Uterus (tissue), 2 donors: ENCODE results near the gene CBX8.

Source experiments
- POLR2A ChIP-seq, 2 donors: fragments of 450-650 bp; IDR thresholded peaks; one replicate each; pipeline ENCODE4 v1.6.1; 2016; ENCODE audit warnings: antibody characterized with exemption in 2 of 2, mild to moderate bottlenecking in 1 of 2, moderate library complexity in 1 of 2
- TF ChIP-seq, protein P1 (sequence below), 4 experiments: fragments of 200-600 bp in 2 of 4; fragments of 450-650 bp in 2 of 4; sonication (generic) in 2 of 4; IDR thresholded peaks; one replicate each; pipeline ENCODE4 v1.5.1; 2016 to 2019; ENCODE audit warnings: antibody characterized with exemption in 4 of 4, mild to moderate bottlenecking in 2 of 4, moderate library complexity in 1 of 4

GRCh38 chr17:79808763-79809529 is 12.1 kb upstream of the CBX8 start:
- TF ChIP-seq POLR2A (IDR thresholded peaks at IDR 0.05): no peak
- TF ChIP-seq, protein P1, sequence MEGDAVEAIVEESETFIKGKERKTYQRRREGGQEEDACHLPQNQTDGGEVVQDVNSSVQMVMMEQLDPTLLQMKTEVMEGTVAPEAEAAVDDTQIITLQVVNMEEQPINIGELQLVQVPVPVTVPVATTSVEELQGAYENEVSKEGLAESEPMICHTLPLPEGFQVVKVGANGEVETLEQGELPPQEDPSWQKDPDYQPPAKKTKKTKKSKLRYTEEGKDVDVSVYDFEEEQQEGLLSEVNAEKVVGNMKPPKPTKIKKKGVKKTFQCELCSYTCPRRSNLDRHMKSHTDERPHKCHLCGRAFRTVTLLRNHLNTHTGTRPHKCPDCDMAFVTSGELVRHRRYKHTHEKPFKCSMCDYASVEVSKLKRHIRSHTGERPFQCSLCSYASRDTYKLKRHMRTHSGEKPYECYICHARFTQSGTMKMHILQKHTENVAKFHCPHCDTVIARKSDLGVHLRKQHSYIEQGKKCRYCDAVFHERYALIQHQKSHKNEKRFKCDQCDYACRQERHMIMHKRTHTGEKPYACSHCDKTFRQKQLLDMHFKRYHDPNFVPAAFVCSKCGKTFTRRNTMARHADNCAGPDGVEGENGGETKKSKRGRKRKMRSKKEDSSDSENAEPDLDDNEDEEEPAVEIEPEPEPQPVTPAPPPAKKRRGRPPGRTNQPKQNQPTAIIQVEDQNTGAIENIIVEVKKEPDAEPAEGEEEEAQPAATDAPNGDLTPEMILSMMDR (IDR thresholded peaks at IDR 0.05): peak in 1 of 4 experiments; percentile 5
